LNCaP clone FGC (cell line): Measurements from ENCODE around the gene MYMX.

Experiments used
- DNase-seq: peaks from one replicate; pipeline ENCODE4 v3.0.0-alpha.2; 2011; ENCODE audit warnings: low read depth
- H3K4me3 ChIP-seq: 2 replicates; pipeline ENCODE4 v1.5.1; 2011; ENCODE audit warnings: mild to moderate bottlenecking, low read depth, low read length, control low read depth
- TF ChIP-seq, protein P1 (sequence below): IDR thresholded peaks from 2 replicates; pipeline ENCODE4 v1.5.1; 2012; ENCODE audit warnings: mild to moderate bottlenecking; ENCODE audit not compliant: control insufficient read depth, insufficient read depth; ENCODE audit errors: extremely low read depth

MYMX gene

DNA sequence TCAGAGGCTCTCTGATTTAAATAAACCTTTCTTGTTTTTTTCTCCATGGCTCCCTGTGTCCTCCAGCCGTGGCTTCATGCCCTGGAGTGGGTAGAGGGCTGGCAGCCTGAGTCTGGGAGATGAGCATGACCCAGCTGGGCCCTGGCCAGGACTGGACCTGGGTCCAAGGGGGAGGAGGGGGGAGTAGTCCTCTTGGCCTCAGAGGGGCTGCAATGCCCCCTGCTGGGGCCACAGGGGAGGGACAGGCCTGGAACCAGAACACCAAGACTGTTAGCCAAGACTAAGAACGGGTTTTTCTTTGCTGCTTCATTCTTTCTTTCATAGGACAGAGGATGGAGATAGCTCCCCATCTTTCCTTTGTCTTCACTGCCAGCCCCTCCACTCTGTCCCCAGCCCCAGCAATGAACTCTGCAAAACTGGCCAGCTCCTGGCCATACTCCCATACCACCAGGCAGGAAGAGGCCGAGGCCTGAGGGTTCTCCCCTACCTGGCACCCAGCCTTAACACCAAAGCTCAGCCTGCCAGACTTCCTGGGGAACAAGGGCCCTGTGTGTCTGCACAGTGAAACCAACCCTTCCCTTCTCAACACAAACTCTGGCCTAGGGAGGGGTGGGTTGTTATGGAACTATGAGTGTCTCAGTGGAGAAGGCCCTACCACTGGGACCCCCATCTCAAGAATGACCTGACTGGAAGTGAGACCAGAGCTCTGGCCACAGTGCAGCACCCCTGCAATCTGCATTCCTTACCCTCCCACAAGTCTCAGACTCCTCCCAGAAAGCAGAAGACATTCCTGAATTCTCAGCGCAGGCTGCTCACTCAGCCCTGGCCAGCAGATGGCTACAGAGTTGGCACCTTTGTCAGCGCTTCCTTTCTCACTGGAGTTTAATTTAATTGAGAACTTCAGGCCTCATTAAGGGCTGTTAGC, 17.6 kb downstream of the MYMX start:
- TF ChIP-seq, protein P1, sequence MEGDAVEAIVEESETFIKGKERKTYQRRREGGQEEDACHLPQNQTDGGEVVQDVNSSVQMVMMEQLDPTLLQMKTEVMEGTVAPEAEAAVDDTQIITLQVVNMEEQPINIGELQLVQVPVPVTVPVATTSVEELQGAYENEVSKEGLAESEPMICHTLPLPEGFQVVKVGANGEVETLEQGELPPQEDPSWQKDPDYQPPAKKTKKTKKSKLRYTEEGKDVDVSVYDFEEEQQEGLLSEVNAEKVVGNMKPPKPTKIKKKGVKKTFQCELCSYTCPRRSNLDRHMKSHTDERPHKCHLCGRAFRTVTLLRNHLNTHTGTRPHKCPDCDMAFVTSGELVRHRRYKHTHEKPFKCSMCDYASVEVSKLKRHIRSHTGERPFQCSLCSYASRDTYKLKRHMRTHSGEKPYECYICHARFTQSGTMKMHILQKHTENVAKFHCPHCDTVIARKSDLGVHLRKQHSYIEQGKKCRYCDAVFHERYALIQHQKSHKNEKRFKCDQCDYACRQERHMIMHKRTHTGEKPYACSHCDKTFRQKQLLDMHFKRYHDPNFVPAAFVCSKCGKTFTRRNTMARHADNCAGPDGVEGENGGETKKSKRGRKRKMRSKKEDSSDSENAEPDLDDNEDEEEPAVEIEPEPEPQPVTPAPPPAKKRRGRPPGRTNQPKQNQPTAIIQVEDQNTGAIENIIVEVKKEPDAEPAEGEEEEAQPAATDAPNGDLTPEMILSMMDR: peak; percentile 77
- DNase-seq: no peak
- H3K4me3 ChIP-seq: no peak overlapping the region

DNA sequence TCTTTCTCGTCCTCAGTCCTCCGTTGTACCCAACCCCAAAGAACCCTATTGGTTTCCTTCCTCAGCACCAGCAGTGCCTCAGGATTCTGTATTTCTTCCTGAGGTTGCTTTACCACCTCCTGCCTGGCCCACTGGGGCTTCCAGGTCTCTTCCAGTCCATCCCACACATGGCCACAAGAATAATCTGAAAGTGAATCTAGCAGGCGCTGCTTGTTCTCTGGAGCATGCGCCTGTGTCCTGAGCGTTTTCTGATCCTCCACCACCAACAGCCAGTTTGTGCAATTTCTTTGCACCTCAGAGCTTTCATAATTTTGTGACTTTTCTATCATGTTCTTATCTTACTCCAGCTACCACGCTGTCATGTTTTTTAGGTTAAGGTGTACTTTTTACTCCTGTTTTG, 18.5 kb downstream of the MYMX start:
- H3K4me3 ChIP-seq: no peak overlapping the region
- DNase-seq: no peak
- TF ChIP-seq, protein P1: no peak

DNA sequence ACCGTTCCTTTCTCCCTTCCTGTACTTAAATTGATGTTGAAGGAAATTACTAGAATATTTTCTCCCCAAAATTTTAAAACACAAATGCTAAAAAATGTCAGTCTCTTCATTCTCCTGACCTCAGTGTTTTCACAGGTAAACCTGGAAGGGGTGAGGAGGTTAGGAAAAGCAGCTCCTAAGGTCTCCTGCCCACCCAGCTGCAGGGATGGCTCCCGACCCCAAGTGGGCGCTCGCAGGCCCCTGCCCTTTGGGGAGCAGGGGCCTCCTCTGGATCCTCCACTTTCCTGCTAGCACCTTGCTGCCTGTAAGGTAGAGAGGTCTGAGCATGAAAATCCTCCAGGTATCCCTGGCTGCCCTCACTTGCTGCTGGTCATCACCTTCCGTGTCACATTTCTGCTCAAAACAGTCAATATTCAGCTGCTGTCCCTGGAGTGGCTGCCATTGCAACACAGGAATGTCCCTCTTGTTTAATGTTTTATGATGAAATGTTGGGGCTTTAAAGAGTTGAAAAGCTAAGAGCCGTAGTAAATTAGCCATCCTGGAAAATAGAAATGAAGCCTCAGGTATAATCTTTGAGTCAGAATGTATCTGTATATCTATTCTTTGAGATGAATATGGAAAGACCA, 19.3 kb downstream of the MYMX start:
- no peak overlapping the region for H3K4me3 ChIP-seq
- TF ChIP-seq, protein P1: no peak
- no peak for DNase-seq

DNA sequence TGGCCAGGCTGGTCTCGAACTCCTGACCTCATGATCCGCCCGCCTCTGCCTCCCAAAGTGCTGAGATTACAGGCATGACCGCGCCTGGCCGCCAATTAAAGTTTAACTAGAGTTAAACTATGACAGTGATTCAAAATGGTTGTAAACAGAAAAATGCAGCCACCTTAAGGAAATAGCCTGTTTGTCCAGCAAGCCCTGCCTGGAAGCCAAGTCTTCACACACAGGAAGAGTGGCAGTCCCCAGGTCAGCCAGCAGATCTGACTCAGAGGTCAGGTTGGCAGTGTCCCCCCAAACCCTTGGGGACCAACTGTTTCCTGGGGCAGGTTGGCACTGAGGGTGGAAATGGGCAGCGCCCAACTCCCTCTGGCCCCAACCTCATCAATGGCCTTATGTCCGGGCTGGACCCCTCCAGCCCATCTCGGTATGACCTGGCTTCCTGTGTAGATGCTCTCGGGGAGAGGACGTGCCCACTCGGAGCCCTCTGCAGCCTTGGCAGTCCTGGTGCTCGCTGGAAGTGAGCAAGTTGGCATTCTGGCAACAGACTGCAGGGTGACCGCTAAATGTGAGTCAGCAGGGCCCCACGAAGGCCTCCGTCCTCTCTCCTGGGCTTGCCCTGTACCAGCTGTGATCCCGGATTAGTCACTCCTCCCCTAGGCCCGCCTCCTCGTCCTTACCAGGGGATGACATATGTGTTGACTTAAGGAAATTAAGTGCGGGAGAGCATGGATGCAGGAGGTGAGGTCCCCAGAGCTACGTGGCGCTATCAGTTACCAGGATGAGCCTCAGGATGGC, 20.5 kb downstream of the MYMX start:
- TF ChIP-seq, protein P1: no peak
- peak; percentile 88 for DNase-seq
- H3K4me3 ChIP-seq: peak overlapping the region; percentile 55

DNA sequence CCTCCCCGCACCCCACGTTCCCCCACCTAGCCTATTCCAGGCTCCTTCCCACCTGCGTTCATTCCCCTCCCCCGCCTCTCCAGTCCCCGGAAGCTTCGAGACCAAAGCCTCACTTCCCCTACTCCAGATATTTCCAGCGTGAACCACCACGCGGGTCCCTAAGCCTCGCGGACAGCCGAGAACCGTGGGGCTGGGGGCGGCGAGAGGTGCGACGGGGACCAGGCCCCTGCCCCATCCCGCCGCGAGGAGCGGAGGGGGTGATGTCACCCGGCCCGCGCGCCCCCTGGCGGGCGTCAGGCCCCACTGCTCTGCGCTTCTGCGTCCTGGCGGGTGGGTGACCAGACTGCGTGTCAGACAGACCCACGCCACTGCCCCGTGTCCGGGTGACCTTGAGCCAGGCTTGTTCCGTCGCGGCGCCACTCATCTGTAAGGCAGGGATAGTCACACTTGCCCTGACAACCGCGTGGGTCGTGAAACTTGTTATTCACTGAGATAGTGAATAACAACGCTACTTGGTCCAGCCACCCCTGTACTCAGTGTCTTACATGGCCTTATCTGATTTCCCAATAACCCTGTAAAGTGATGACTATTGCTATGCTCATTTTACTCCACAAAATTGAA, 21.2 kb downstream of the MYMX start:
- TF ChIP-seq, protein P1: peak; percentile 85
- H3K4me3 ChIP-seq: peak overlapping the region; percentile 55
- no peak for DNase-seq

DNA sequence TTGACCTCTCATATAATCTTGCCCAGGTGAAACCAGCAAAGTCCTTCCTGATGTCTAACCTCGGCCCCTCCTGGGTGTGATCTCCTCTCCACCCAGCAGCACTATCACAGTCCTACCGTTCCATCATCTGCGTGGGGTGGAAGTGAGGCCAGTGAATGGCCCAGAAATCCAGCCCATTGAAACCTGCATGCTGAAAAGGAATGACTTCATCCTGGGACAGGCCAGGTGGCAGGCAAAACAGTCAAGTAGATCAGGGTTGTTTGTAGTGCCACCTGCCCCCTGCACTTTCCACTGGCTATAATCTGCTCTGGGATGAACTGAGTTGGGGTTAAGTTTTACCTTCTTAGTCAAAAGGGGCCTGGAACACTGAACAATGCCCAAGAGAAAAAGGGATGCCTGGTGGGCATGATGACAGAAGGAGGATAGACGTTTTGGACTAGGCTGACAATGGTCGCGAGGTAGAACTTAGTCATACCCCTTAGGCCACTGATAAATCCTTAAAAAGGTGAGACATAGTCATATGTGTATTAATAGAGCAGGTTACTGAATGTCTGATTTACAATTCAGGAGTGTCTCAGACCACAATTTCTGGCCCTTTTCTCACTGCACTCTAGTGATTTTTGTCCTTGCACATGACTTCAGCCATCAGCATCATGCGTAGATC, 22.1 kb downstream of the MYMX start:
- TF ChIP-seq, protein P1: no peak
- H3K4me3 ChIP-seq: no peak overlapping the region
- no peak for DNase-seq
